ENCODE data around the gene FOXN1. TPM values are rescaled to one million over a fixed set of nuclear protein-coding genes. Genes with fewer than 3 reads are reported as not detected.

The FOXN1 gene
- total RNA-seq, 1 donor from 2014 or later = not detected

GRCh38 chr17:28582513-28582912 lies 76.4 kb downstream of the FOXN1 start:
- no peak for DNase-seq (ENCODE audit: low spot score)
- intact Hi-C loops (cut with DNase I) = no loop called here

DNA sequence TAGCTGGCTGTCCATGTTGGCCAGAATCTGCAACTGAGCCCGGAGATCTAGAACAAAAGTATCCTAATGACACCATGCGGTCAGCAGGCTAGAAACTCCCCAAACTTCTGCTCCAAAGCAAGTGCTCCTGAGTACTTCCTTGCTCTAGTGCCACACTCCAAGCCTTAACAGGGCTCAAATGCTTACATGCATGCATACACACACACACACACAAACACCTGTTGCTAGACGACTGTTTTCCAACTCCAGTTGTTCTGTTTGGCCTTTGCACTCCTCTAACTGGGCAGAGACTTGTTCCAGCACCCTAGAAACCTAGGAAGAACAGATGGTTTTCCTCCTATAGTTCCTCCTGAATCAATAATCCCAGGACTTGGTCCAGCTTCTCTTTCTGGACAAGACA lies 78.3 kb downstream of the FOXN1 start:
- DNase-seq (ENCODE audit: low spot score) = no peak
- intact Hi-C loops (cut with DNase I) = no loop called here

GRCh38 chr17:28585851-28586250 lies 79.7 kb downstream of the FOXN1 start:
- no peak for DNase-seq (ENCODE audit: low spot score)
- intact Hi-C loops (cut with DNase I) = no loop called here

Other genes with a start within 250 kb of the FOXN1 start
- gene TMEM97, start 187.1 kb upstream of the FOXN1 start, total RNA-seq = 3.9 TPM
- 17.3 TPM for gene IFT20, start 170.9 kb upstream of the FOXN1 start, total RNA-seq
- gene TNFAIP1, start 170.6 kb upstream of the FOXN1 start, total RNA-seq = 58.5 TPM
- 127 TPM for gene POLDIP2, start 148.8 kb upstream of the FOXN1 start, total RNA-seq
- not detected for gene SEBOX, start 141.1 kb upstream of the FOXN1 start, total RNA-seq
- gene VTN, start 136.0 kb upstream of the FOXN1 start, total RNA-seq = 48.2 TPM
- gene SARM1, start 134.7 kb upstream of the FOXN1 start, total RNA-seq = 10.4 TPM
- 2.7 TPM for gene SLC46A1, start 100.1 kb upstream of the FOXN1 start, total RNA-seq
- not detected for gene SLC13A2, start 32.7 kb upstream of the FOXN1 start, total RNA-seq
- 16.0 TPM for gene UNC119, start 46.3 kb downstream of the FOXN1 start, total RNA-seq
- gene PIGS, start 65.2 kb downstream of the FOXN1 start, total RNA-seq = 51.5 TPM
- gene ALDOC, start 70.5 kb downstream of the FOXN1 start, total RNA-seq = 326 TPM
- gene SPAG5, start 92.7 kb downstream of the FOXN1 start, total RNA-seq = 0.78 TPM
- 6.8 TPM for gene RSKR, start 107.8 kb downstream of the FOXN1 start, total RNA-seq
- 70.4 TPM for gene BLTP2, start 138.8 kb downstream of the FOXN1 start, total RNA-seq
- gene SDF2, start 155.6 kb downstream of the FOXN1 start, total RNA-seq = 26.6 TPM
- gene SUPT6H, start 155.9 kb downstream of the FOXN1 start, total RNA-seq = 48.4 TPM
- 2.0 TPM for gene PROCA1, start 205.5 kb downstream of the FOXN1 start, total RNA-seq
- gene RAB34, start 211.5 kb downstream of the FOXN1 start, total RNA-seq = 15.3 TPM
- gene RPL23A, start 213.6 kb downstream of the FOXN1 start, total RNA-seq = 725 TPM
- gene TLCD1, start 219.9 kb downstream of the FOXN1 start, total RNA-seq = 2.4 TPM
- gene NEK8, start 222.4 kb downstream of the FOXN1 start, total RNA-seq = 0.78 TPM
- 2.8 TPM for gene TRAF4, start 237.7 kb downstream of the FOXN1 start, total RNA-seq

Data from cardiac septum (tissue), 1 donor.